A673 (cell line): ENCODE measurements around the gene FARP2. TPM values are rescaled to one million over a fixed set of nuclear protein-coding genes. Genes with fewer than 3 reads are reported as not detected.

Experiments
- BruUV-seq: library from RNA; stranded (reverse); fragments of 400-500 nt; replicated peaks from 2 replicates; lab custom pipeline; 2021; lab: Mats Ljungman, UMichigan
- CTCF ChIA-PET: fragments of 300-600 bp; sonication (Branson Sonifier 250); formaldehyde crosslinking; loops from one replicate; lab custom pipeline; 2022; ENCODE audit warnings: antibody characterized with exemption; lab: Charles Lee
- POLR2A ChIA-PET: fragments of 300-600 bp; sonication (Branson Sonifier 250); formaldehyde crosslinking; loops from one replicate; lab custom pipeline; 2022; ENCODE audit warnings: antibody characterized with exemption; ENCODE audit not compliant: low non-redundant PET; lab: Charles Lee
- DNase-seq: peaks from one replicate; pipeline ENCODE4 v3.0.0-alpha.2; 2015; ENCODE audit warnings: low spot score
- H3K27ac ChIP-seq: fragments of 200-600 bp; sonication (generic); 2 replicates; pipeline ENCODE4 v1.5.1; 2016; ENCODE audit warnings: mixed run types, low read depth, mild to moderate bottlenecking, mixed read lengths, antibody characterized with exemption, low read length; ENCODE audit not compliant: poor library complexity, severe bottlenecking
- H3K27me3 ChIP-seq: fragments of 200-600 bp; sonication (generic); replicated peaks from 2 replicates; pipeline ENCODE4 v1.6.1; 2017; ENCODE audit warnings: mixed run types, low read depth, mild to moderate bottlenecking, mixed read lengths, antibody characterized with exemption, low read length; ENCODE audit not compliant: insufficient read depth, poor library complexity
- H3K36me3 ChIP-seq: fragments of 200-600 bp; sonication (generic); 2 replicates; pipeline ENCODE4 v1.6.1; 2016; ENCODE audit warnings: mixed run types, mild to moderate bottlenecking, mixed read lengths, antibody characterized with exemption, low read length; ENCODE audit not compliant: insufficient read depth, poor library complexity, severe bottlenecking
- H3K4me1 ChIP-seq: fragments of 200-600 bp; sonication (generic); 2 replicates; pipeline ENCODE4 v1.6.1; 2017; ENCODE audit warnings: mixed run types, mild to moderate bottlenecking, mixed read lengths, antibody characterized with exemption, low read length; ENCODE audit not compliant: insufficient read depth, poor library complexity, severe bottlenecking
- H3K4me3 ChIP-seq: fragments of 200-600 bp; sonication (generic); 2 replicates; pipeline ENCODE4 v1.5.1; 2016; ENCODE audit warnings: low read depth, mixed run types, mild to moderate bottlenecking, mixed read lengths, low read length; ENCODE audit not compliant: poor library complexity, severe bottlenecking
- H3K9me3 ChIP-seq: fragments of 200-600 bp; sonication (generic); 2 replicates; pipeline ENCODE4 v1.6.1; 2016; ENCODE audit warnings: mixed run types, low read depth, mild to moderate bottlenecking, mixed read lengths, antibody characterized with exemption, low read length; ENCODE audit not compliant: poor library complexity, severe bottlenecking
- EZH2 ChIP-seq: fragments of 200-600 bp; sonication (generic); IDR thresholded peaks from 2 replicates; pipeline ENCODE4 v1.6.1; 2017; ENCODE audit warnings: borderline replicate concordance, low read depth, mild to moderate bottlenecking, mixed read lengths, antibody characterized with exemption, low read length; ENCODE audit not compliant: poor library complexity, severe bottlenecking
- intact Hi-C: fragments of 100-400 bp; cut with micrococcal nuclease; formaldehyde crosslinking; loops from one replicate; pipeline ENCODE4 v1.10.0; 2022; ENCODE audit not compliant: unreplicated experiment
- total RNA-seq: library from RNA; stranded (reverse); gene quantifications from 2 replicates; pipeline ENCODE4 v1.2.3, GENCODE V29; 2021
- TF ChIP-seq, protein P1 (sequence below): fragments of 300-800, 200-600 bp; sonication (generic); conservative IDR thresholded peaks from 2 replicates; pipeline ENCODE4 v1.5.1; 2017; ENCODE audit warnings: low read depth, mild to moderate bottlenecking, antibody characterized with exemption, low read length, moderate library complexity, mixed read lengths

Gene FARP2
- total RNA-seq, 1 experiment from 2014 or later: 53.3 TPM

DNA sequence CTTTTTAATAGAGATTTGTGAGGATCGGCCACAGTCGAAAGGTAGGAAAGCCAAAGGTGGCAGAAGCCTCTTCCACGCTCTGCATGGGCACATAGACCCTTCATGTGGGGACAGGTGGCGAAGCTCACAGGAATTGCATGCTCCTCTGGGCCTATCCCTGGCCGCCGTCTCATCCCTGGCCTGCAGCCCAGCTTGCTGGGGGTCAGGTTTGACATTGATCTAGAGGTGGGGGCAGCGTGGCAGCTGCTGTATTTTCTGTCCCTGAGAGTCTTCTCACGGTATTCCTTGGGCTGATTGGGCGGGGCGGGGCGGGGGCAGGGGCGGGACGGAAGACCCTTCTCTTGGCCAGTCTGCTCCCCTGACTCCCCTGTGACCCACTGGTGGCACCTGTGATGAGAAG, 103.4 kb downstream of the FARP2 start:
- H3K27ac ChIP-seq: no peak overlapping the region
- H3K4me1 ChIP-seq: no peaks in the 10 kb centered on the region
- CTCF ChIA-PET: no interaction called here
- POLR2A ChIA-PET: no interaction called here
- H3K36me3 ChIP-seq: no peaks in the 10 kb centered on the region
- TF ChIP-seq EZH2: no peak
- TF ChIP-seq, protein P1, sequence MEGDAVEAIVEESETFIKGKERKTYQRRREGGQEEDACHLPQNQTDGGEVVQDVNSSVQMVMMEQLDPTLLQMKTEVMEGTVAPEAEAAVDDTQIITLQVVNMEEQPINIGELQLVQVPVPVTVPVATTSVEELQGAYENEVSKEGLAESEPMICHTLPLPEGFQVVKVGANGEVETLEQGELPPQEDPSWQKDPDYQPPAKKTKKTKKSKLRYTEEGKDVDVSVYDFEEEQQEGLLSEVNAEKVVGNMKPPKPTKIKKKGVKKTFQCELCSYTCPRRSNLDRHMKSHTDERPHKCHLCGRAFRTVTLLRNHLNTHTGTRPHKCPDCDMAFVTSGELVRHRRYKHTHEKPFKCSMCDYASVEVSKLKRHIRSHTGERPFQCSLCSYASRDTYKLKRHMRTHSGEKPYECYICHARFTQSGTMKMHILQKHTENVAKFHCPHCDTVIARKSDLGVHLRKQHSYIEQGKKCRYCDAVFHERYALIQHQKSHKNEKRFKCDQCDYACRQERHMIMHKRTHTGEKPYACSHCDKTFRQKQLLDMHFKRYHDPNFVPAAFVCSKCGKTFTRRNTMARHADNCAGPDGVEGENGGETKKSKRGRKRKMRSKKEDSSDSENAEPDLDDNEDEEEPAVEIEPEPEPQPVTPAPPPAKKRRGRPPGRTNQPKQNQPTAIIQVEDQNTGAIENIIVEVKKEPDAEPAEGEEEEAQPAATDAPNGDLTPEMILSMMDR: no peak
- no peaks in the 10 kb centered on the region for H3K27me3 ChIP-seq
- H3K9me3 ChIP-seq: no peaks in the 10 kb centered on the region
- no peak for DNase-seq
- no peak overlapping the region for H3K4me3 ChIP-seq
- BruUV-seq: no TSS peak
- intact Hi-C loops: no loop called here

DNA sequence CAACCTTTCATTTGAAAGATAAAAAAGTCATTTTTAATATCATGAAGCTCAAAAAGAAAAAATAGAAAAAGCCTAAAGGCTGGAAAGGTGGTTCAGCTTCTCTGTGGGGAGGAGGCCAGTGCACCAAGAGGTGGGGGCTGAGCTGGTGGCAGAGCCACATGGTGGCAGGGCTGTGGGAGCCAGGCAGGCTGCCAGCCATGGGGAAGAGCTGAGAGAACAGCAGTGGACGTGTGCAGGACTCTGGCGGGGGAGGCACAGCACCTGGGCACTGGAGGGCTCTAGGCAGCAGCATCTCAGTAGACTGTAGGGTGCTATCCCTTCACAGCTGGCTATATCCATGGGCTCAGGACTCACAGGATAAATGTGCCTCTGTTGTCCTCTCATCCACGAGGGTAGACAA, 104.5 kb downstream of the FARP2 start:
- TF ChIP-seq, protein P1: no peak
- no peak for TF ChIP-seq EZH2
- Histone ChIP-seq H3K9me3 (no peaks in the 10 kb centered on the region), H3K36me3 (no peaks in the 10 kb centered on the region), H3K4me1 (no peaks in the 10 kb centered on the region), H3K27ac (no peak overlapping the region), H3K27me3 (no peaks in the 10 kb centered on the region), H3K4me3 (no peak overlapping the region)
- intact Hi-C loops: no loop called here
- CTCF ChIA-PET: no interaction called here
- POLR2A ChIA-PET: no interaction called here
- DNase-seq: no peak
- BruUV-seq: no TSS peak

DNA sequence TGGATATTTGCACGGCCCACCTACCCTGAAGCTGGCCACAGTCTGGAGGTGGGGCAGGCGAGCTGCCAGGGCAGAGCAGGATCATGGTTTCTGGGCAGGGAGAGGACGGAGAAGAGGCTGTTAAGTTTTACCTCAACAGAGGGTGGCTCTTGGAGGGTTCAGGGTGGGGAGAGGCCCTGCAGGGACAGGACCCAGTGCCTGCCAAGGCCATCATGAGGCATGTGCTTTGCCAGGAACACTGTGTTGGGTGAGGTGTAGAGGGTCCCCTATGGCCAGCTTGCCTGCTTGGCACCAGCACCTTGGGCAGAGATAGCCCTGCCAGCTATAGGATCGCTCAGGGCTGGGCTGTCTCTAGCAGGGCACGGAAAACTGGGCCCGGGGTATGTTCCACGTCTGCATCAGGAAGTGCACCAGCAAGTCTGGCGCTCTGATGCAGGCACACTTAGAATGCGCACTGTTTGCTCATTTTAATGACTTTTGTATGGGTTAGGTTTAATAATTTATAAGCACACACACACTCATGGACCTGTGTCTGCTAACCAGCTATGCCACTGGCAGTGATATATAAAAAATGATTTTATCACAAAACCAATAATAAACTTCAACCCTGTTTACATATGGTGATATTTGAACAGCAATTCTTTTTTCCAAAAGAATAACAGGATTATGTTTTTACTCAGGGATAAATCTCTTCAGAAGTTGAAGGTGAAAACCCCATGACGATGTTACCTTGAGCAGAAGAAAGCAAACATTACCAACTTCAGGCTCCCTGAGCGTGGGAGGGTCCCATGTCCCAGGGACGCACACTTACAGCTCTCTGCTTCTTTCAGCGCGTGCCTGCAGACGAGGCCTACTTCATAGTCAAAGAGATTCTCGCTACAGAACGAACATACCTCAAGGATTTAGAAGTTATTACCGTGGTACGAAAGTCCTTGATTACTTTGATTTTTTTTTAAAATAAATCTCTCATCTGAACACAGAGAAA, 105.9 kb downstream of the FARP2 start:
- no peak overlapping the region for H3K4me3 ChIP-seq
- no peaks in the 10 kb centered on the region for H3K36me3 ChIP-seq
- ChIA-PET POLR2A (no interaction called here), CTCF (no interaction called here)
- intact Hi-C loops: no loop called here
- H3K9me3 ChIP-seq: no peaks in the 10 kb centered on the region
- DNase-seq: no peak
- TF ChIP-seq, protein P1: no peak
- no peak for TF ChIP-seq EZH2
- BruUV-seq: no TSS peak
- no peaks in the 10 kb centered on the region for H3K27me3 ChIP-seq
- H3K27ac ChIP-seq: no peak overlapping the region
- H3K4me1 ChIP-seq: no peaks in the 10 kb centered on the region
